GM10847 (cell line): ENCODE data around the gene SEMA3A.

Experiments used
- POLR2A ChIP-seq: IDR thresholded peaks from 2 replicates; pipeline ENCODE4 v1.6.1; 2011; ENCODE audit not compliant: insufficient read length; ENCODE audit errors: extremely low read depth

The SEMA3A gene

GRCh38 chr7:84139986-84140729, 54.4 kb downstream of the SEMA3A start:
- TF ChIP-seq POLR2A = no peak

- TF ChIP-seq POLR2A = no peak
These were observed 56.2 kb downstream of the SEMA3A start for GRCh38 chr7:84138411-84138810.

- no peak for TF ChIP-seq POLR2A
These were observed 56.8 kb downstream of the SEMA3A start for GRCh38 chr7:84137812-84138211.

DNA sequence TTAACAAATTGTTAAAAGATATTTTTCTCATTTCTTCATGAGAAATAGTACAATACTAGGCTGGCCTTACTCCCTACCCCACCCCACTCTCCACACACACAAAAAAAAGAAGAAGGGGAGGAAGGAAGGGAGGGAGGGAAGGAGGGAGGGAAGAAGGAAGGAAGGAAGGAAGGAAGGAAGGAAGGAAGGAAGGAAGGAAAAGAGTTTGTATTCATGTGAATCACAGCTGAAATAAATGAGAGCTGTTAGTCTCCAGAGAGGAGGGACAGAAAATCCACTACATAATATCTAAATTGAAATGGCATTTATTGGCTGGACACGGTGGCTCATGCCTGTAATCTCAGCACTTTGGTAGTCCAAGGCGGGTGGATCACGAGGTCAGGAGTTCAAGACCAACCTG, 57.8 kb downstream of the SEMA3A start:
- TF ChIP-seq POLR2A = no peak

DNA sequence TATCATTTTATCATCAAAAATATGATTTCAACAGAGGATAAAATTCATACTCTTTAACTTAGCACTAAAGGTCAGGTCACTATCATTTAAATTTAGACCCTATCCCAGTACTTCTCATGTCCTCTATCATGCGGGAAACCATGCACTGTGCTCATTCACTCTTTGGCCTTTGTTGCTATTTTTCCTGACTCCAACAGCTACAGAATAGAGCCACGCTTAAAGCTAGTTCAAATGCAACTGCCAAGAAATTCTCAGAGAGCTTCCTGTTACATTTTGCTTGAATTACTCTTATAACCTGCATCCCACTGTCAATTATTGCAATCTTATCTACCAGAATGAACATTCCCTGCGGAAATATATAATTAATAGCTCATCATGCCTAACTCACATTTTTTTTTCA, 58.3 kb downstream of the SEMA3A start:
- no peak for TF ChIP-seq POLR2A

GRCh38 chr7:84134169-84134568, 60.4 kb downstream of the SEMA3A start:
- TF ChIP-seq POLR2A = no peak

GRCh38 chr7:84125654-84126053, 68.9 kb downstream of the SEMA3A start:
- TF ChIP-seq POLR2A = no peak

- TF ChIP-seq POLR2A = no peak
These were observed 70.5 kb downstream of the SEMA3A start for GRCh38 chr7:84123965-84124547.

DNA sequence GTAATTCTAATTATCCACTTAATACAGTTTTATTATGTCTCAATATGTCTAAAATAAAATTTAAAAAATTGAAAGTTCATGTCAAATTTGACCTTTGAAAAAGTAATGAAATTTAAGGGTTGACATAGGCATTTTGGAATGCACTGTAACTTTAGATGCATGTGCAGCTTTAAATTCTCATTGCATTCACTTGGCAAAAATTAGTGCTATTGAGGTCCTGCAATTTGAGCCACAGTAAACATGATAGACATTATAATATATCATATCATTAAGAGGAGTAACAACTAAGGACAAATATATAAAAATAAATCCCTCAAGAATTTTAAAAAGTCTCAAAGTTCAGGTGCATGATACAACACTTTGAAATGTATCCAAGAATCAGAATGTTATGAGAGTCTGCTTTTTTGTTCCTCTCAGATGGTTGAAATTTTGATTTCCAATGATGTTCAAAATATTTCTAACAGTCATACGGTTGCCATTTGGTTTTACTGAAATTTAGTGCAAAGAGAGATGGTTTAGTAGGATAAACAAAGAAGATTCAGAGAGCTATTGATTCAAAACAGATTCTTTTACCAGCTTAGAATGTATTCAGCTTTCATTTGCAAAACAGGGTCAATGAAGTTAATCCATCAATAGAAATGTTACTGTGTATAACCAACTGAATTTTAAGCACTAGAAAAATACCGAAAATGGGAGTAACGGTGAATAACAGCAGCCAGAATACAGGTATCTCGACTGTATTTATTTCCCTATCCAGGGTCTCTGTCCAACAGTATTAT, 71.8 kb downstream of the SEMA3A start:
- no peak for TF ChIP-seq POLR2A

DNA sequence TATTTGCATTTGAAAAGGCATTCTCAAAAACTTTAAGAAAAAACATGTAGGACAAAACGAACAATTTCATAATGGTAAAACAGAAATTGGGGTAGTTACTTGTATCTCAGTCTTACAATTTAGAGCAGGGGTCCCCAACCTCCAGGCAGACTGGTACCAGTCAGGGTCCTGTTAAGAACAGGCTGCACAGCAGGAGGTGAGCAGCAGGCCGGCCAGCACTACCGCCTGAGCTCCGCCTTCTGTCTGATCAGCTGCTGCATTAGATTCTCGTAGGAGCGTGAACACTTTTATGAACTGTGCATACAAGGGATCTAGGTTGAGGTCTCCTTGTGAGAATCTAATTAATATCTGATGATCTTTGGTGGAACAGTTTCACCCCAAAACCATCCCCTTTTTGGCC, 77.3 kb downstream of the SEMA3A start:
- no peak for TF ChIP-seq POLR2A

GRCh38 chr7:84113906-84114850, 80.4 kb downstream of the SEMA3A start:
- TF ChIP-seq POLR2A = no peak

- no peak for TF ChIP-seq POLR2A
These were observed 81.3 kb downstream of the SEMA3A start for GRCh38 chr7:84113286-84113685.

DNA sequence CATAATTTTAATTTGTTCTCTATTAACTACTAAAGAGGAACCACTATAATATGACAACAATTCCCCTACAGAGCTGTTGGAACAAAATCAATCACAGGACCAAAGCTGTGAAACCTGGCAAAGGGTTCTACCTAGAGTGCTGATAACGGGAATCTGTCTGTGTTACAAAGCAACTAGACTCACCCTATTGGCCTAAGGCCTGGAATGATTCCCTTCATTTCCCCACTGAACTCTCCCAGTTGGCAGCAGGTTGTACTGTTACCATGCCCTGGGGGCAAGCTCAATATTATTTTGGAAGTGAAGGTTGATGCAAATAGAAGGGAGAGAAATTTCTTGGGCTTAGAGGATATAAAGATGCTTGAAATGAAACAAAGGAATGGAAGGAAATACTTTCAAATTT, 81.8 kb downstream of the SEMA3A start:
- no peak for TF ChIP-seq POLR2A

GRCh38 chr7:84111842-84112241, 82.7 kb downstream of the SEMA3A start:
- TF ChIP-seq POLR2A = no peak

- no peak for TF ChIP-seq POLR2A
These were observed 84.2 kb downstream of the SEMA3A start for GRCh38 chr7:84110400-84110799.
